GM18951 (cell line): Measurements from ENCODE around the gene CDKN2D.
"Not testable (repeated sequence)": the region's sequence is repeated elsewhere in the genome, so short reads cannot be mapped to it uniquely, and the experiment has no call there.

Experiments
- POLR2A ChIP-seq: IDR thresholded peaks from 4 replicates; pipeline ENCODE4 v1.6.1; 2011; ENCODE audit warnings: mild to moderate bottlenecking; ENCODE audit not compliant: insufficient read length, insufficient read depth; ENCODE audit errors: extremely low read depth
- in situ Hi-C: fragments of 300-500 bp; cut with MboI; formaldehyde crosslinking; loops from one replicate; pipeline ENCODE4 v1.12.0; 2022; ENCODE audit warnings: low sequenced_read_pairs, mixed read lengths, inconsistent platforms; ENCODE audit not compliant: unreplicated experiment

CDKN2D gene

GRCh38 chr19:10593820-10594637 lies 25.2 kb upstream of the CDKN2D start:
- no peak for TF ChIP-seq POLR2A

GRCh38 chr19:10593148-10593547 lies 24.4 kb upstream of the CDKN2D start:
- in situ Hi-C loops, result no loop called here
- no peak for TF ChIP-seq POLR2A

More at GRCh38 chr19:10593820-10594637, 25.2 kb upstream of the CDKN2D start:
- in situ Hi-C loops, result no loop called here

GRCh38 chr19:10587839-10588150 lies 19.0 kb upstream of the CDKN2D start:
- no peak for TF ChIP-seq POLR2A
- in situ Hi-C loops, result no loop called here

GRCh38 chr19:10587022-10587838 lies 18.5 kb upstream of the CDKN2D start, which contains the start of gene AP1M2:
AP1M2 (minus strand) TSS chr19:10587312; CDS start chr19:10587231, 81 bp downstream.
- in situ Hi-C loops, result no loop called here
- no peak for TF ChIP-seq POLR2A

- TF ChIP-seq POLR2A, result no peak
- in situ Hi-C loops, result no loop called here
Measured at GRCh38 chr19:10586396-10586795, 17.6 kb upstream of the CDKN2D start.

GRCh38 chr19:10583036-10583776 lies 14.4 kb upstream of the CDKN2D start:
- in situ Hi-C loops, result loop anchor here (5.0 kb wide), 1 partner anchor 64 kb away; no protein-coding TSS in a partner anchor
- TF ChIP-seq POLR2A, result no peak

- in situ Hi-C loops, result loop anchor here (5.0 kb wide), 1 partner anchor 65 kb away; no protein-coding TSS in a partner anchor
- TF ChIP-seq POLR2A, result no peak
Measured at GRCh38 chr19:10582091-10582490, 13.3 kb upstream of the CDKN2D start.

GRCh38 chr19:10580979-10581631 lies 12.3 kb upstream of the CDKN2D start:
- in situ Hi-C loops, result loop anchor here (5.0 kb wide), 1 partner anchor 66 kb away; no protein-coding TSS in a partner anchor
- TF ChIP-seq POLR2A, result no peak

GRCh38 chr19:10577951-10578350 lies 9.2 kb upstream of the CDKN2D start:
- in situ Hi-C loops, result no loop called here
- TF ChIP-seq POLR2A, result no peak

- no peak for TF ChIP-seq POLR2A
- in situ Hi-C loops, result no loop called here
Measured at GRCh38 chr19:10575011-10575716, 6.4 kb upstream of the CDKN2D start.

- TF ChIP-seq POLR2A, result no peak
- in situ Hi-C loops, result no loop called here
Measured at GRCh38 chr19:10574462-10574861, 5.7 kb upstream of the CDKN2D start.

GRCh38 chr19:10573793-10574192 lies 5.0 kb upstream of the CDKN2D start:
- in situ Hi-C loops, result not testable (repeated sequence)
